Raji (cell line): ENCODE measurements around the gene KDM3A.
A peak's percentile ranks its signal among the peaks of the same experiment; 100 is the strongest.

ENCODE experiments used
- POLR2A ChIP-seq: IDR thresholded peaks from 2 replicates; pipeline ENCODE4 v1.6.1; 2011; ENCODE audit warnings: low read depth, low read length, control low read depth; ENCODE audit not compliant: insufficient read depth

The KDM3A gene, protein sequence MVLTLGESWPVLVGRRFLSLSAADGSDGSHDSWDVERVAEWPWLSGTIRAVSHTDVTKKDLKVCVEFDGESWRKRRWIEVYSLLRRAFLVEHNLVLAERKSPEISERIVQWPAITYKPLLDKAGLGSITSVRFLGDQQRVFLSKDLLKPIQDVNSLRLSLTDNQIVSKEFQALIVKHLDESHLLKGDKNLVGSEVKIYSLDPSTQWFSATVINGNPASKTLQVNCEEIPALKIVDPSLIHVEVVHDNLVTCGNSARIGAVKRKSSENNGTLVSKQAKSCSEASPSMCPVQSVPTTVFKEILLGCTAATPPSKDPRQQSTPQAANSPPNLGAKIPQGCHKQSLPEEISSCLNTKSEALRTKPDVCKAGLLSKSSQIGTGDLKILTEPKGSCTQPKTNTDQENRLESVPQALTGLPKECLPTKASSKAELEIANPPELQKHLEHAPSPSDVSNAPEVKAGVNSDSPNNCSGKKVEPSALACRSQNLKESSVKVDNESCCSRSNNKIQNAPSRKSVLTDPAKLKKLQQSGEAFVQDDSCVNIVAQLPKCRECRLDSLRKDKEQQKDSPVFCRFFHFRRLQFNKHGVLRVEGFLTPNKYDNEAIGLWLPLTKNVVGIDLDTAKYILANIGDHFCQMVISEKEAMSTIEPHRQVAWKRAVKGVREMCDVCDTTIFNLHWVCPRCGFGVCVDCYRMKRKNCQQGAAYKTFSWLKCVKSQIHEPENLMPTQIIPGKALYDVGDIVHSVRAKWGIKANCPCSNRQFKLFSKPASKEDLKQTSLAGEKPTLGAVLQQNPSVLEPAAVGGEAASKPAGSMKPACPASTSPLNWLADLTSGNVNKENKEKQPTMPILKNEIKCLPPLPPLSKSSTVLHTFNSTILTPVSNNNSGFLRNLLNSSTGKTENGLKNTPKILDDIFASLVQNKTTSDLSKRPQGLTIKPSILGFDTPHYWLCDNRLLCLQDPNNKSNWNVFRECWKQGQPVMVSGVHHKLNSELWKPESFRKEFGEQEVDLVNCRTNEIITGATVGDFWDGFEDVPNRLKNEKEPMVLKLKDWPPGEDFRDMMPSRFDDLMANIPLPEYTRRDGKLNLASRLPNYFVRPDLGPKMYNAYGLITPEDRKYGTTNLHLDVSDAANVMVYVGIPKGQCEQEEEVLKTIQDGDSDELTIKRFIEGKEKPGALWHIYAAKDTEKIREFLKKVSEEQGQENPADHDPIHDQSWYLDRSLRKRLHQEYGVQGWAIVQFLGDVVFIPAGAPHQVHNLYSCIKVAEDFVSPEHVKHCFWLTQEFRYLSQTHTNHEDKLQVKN (N-terminal part only)

DNA sequence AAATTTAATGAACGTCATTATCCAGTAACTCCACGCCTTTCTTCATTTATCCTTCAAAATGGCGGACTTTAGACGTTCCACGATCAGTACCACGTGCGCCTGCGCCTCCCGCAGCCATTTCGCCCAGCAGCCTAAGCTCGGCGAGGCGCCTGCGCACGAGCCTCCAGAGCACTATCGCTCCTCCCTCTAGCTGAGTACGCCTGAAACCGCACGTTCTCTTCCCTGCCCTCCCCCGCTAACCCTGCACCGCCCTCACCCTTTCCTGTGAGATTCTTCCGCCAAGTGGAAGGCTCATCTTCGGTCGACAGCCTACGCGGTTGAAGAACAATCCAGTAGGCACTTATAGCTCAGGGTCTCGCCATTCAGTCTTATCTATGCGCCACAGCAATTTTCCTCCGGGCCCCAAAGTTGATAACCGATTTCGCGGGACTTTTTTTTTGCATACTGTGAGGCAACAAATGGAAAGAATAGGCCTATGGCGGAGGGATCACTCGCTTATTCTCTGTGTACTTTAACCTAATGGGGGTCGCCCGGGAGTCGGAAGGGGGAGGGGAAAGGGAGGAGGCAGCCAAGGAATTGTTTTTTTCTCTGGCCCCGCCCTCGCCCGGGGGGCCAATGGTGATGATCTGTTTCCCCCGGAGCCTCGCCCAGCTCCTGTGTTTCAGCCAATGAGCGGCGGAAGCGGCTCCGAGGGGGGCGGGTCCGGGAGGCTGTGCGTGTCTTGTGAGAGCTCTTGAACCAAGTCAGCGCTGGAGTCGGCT lies at the start of gene KDM3A:
KDM3A (plus strand) TSS at position 741 of the 761 bp plus-strand sequence. CDS start 677 bp downstream, outside the sequence.
- TF ChIP-seq POLR2A: peak; percentile 35; the same call in 1 of the 2 replicates

DNA sequence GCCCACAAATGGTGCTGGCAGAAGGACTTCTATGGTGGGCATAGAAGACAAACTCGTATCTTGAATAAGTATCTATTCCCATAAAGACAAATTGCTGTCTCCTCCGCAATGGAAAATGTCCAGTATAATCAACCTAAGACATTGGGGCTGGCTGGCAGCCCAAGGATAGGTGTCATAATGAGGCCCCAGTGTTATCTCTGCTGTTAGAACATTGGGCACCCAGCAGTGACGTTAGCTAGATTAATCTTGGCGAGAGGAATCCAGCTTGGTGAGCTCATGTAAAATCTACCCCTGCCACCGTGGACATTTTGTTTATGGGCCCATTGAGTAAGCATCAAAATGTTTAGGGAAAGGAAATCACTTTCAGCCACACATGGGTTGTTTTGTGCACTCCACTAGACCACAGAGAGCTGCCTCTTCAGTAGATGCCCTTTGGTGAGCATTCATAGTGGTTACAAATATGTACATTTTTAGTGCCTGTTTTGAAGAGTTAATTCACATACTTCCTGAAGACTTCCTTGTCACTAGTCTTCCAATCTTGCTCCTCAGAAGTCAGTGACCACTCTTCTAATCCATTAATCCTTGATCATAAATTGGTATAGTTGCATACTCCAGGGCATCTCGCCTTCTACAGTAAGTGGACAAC lies 48.2 kb upstream of the KDM3A start:
- TF ChIP-seq POLR2A: no peak

DNA sequence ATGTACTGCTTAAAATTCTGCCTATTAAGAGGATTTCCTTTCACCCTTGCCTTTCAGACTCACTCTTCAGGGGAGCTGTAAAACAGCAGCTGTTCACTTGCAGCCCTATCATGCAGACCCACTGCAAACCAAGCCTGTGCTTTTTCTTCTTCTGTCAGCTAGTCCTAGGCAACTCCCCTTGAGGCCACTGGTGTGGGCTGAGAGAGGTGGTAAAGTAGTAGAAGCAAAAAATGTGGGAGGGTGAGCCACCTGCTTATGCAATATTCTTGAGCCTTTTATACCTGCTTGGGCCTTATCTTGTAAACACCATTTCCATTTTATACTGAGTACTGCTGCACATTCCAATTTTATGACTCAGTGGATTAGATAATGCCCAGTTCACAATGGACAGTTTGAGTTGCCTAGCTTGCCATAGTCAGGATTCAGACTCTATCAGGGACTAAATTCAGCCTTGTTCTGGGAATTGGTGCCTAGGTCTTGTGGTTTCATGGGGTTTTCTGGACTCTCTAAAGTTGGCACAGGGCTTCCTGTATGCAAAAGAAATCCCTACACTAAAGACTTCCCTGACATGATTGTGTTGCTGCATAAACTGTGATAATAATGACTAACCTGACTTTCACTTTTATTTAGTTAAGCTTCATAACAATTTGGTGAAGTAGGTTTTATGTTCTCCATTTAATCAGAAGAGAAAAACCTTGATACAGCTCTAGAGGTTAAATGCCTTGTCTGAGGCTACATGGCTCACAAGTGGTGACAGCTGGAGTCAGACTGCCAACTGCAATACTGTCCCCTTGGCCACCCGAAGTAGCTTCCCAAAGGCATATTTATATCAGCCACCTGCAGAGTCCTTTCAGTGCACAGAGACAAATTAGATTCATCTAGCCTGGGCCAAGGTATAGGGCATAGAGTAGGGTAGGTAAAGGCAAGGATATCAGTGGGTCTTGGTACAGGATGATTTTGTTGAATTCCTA lies 47.4 kb upstream of the KDM3A start:
- TF ChIP-seq POLR2A: no peak

DNA sequence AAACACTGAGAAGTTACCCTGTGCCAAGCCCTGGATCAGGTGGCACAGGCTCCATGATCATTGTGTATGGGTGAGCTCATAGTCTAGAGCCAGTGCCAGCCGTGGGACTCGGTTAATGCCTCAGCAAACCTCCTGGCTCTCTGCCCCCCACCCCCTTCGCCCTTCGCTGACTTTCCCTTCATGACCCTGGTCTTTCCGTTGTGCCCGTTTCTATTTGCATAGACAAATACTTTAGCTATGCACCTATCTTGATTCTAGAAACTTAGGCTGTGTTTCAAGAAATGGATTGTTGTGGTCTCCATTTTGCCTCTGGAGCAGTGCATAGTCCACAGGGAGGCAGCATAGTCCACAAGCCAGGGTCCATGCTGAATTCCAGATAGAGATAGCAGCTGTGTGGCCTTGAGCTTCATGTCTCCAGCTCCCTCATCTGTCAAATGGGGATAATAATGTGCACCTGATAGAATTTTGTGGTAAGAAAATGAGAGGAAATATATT lies 44.8 kb upstream of the KDM3A start:
- no peak for TF ChIP-seq POLR2A

DNA sequence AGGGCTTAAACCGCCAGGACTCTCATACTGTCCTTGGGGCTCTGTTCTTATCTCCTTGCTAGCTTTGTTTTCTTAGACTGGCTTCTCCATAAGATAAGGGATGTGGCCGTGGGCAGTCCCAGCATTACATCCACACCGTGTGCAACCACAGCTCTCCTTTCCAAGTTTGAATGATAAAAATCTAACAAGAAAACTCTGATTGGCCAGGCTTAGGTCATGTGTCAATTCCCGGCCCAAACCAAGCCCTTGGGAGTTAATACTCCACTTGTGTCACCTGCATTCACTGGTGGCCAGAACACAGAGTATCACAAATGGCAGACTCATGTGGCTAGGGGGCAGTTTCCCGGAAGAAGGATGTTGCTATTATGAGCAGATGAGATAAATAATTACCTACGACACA lies 43.2 kb upstream of the KDM3A start:
- TF ChIP-seq POLR2A: no peak

DNA sequence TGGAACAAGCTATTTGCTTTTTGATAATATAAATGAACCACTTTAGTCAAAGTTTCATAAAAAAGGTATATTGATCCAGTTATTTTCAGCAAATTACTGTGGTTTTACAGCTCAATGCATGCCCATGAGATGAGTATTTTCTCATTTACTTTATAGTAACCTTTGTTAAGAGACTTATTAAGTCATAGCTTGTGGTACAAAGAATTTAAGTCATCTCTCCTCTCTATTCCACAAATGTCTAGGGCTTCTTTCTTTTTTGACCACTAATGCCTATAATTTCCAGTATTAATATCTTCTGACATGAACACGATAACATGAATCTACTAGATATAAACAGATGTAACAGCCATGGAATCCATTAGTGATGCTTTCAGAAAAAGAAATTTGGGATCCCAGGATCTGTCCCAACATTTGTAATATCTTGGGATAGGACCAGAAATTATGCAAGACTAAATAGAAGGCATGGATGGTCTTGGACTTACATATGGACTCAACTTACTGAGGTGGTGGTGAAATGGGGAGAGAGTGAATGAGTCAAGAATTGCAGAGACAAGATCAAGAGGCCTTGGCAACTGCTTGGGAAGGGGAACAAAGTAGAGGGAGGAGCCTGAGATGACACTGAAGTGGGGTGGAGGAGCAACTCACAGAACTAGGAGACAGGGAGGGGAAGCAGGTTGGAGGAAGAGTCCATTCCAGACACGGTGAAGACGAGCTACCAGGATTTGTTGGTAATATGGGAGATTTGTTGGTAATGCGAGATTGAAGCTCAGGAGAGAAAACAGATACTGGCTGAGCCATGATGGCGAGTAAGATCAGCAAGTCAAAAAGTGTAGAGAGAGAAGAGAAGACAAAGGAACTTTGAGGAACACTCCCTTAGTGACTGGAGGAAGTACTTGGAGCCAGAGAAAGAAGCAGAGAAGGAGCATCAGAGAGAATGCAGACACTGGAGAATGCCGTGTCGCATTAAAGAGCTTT lies 42.4 kb upstream of the KDM3A start:
- TF ChIP-seq POLR2A: no peak

DNA sequence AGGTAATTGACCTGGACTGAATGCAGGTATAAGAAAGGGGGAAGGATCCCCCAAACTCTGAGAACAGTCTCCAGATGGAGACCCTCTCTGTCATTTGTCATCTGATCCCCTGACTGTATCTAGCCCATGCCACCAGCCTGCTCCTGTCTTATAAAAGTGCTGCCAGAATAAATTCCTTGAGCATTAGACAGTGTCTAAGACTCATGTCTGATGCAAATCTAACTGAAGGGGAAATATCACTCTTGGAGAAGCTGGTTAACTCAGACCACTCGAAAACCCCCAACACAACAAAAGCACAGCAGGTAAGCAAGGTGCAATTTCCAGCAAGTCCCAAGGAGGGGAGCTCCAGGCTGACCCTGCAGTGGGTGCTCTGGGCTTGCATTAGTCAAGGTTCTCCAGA lies 40.9 kb upstream of the KDM3A start:
- no peak for TF ChIP-seq POLR2A

DNA sequence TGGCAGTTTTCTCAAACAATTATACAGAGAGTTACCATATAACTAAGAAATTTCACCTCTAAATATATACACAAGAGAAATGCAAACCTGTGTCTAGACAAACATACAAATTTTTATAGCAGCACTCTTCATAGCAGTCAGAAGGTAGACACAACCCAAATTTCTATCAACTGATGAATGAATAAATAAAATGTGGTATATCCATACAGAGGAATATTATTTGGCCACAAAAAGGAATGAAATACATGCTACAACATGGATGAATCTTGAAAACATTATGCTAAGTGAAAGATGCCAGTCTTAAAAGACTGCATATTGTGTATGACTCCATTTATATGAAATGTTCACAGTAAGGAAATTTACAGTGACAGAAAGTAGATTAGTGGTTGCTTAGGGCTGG lies 30.6 kb upstream of the KDM3A start:
- TF ChIP-seq POLR2A: no peak

DNA sequence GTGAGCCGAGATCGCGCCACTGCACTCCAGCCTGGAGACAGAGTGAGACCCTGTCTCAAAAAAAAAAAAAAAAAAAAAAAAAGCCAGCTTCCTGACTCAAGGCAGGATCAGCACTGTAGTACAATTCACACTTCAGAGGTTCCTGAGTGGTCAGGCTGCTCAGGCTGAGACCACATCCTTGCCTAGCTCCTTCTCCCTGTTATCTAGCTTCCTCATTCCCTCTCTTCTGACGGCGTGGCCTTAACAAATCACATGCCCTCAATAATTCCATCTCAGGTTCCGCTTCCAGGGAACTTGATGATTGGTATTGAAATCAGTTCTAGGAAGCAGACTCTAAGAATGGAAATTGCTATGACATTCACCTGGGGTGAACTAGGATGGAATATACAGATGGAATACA lies 29.8 kb upstream of the KDM3A start:
- no peak for TF ChIP-seq POLR2A

DNA sequence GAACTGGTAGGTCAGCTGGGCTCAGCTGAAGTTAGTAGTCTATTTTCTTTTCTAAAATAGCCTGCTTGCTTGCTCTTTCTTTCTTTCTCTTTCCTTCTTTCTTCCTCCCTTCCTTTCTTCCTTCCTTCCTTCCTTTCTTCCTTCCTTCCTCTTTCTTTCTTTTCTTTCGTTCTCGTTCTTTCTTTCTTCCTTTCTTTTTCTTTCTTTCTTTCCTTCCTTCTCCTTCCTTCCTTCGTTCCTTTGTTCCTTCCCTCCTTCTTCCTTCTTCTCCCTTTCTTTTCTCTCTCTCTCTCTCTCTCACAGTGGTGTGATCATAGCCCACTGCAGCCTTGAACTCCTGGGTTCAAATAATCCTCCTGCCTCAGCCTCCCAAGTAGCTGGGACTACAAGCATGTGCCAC lies 29.2 kb upstream of the KDM3A start:
- no peak for TF ChIP-seq POLR2A

DNA sequence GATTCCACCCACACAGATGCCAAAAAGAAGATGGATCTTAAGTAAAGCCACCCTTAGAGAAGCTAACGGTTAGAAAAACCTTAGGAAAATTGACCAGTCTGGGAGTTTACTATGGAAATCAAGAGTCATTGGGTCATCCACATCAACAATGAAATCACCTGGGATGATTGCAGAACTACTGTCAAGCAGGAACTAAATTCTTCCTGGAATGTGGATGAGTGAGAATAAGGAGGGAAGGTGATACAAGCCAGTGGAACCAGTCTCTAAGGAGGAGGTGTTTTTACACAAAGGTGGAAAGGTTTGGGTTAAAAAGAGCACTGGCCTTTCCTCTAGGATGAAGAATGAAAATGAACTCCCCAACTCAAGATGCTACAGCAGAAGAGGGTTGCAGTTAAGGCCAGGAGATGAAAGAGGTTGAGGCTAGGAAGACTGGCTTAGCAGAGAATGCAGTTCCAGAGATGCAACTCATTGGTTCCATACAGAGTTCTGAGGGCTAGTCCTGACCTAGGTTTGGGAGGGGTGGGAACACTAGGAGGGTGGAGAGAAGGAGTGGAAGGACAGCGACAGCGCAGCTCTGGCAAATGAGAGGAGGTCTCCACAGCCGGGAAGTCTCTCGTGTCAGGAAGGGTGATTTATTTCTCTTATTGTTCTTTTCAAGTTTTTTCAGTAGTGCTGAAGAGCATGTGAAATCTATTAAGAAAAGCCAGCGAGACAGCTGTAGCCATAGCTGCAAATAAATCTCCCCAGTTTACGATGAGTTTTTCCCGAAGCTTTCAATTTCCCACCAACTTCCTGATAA lies 27.7 kb upstream of the KDM3A start:
- no peak for TF ChIP-seq POLR2A
